MM.1S (cell line): Measurements from ENCODE around the gene CYP27C1.

Experiments used
- DNase-seq: peaks from one replicate; pipeline ENCODE4 v3.0.0-alpha.2; 2015
- H2AFZ ChIP-seq: fragments of 300-600 bp; sonication (generic); 2 replicates; pipeline ENCODE4 v1.6.0; 2016; ENCODE audit warnings: antibody characterized with exemption, low read length
- H3F3A ChIP-seq: fragments of 300-600 bp; sonication (generic); 2 replicates; pipeline ENCODE4 v1.6.1; 2016; ENCODE audit warnings: mild to moderate bottlenecking, antibody characterized with exemption, low read length, moderate library complexity, mixed read lengths; ENCODE audit not compliant: insufficient read depth
- H3K27ac ChIP-seq: fragments of 300-600 bp; sonication (generic); 2 replicates; pipeline ENCODE4 v1.5.1; 2016; ENCODE audit warnings: mild to moderate bottlenecking, low read length
- H3K27me3 ChIP-seq: fragments of 300-600 bp; sonication (generic); replicated peaks from 2 replicates; pipeline ENCODE4 v1.6.0; 2016; ENCODE audit warnings: low read length; ENCODE audit not compliant: insufficient read depth
- H3K36me3 ChIP-seq: fragments of 300-600 bp; sonication (generic); replicated peaks from 2 replicates; pipeline ENCODE4 v1.6.1; 2016; ENCODE audit warnings: mild to moderate bottlenecking, low read length, mixed read lengths; ENCODE audit not compliant: insufficient read depth
- H3K4me1 ChIP-seq: fragments of 300-600 bp; sonication (generic); 2 replicates; pipeline ENCODE4 v1.6.1; 2016; ENCODE audit warnings: low read length, mixed read lengths
- H3K4me2 ChIP-seq: fragments of 300-600 bp; sonication (generic); 2 replicates; pipeline ENCODE4 v1.6.0; 2016; ENCODE audit warnings: low read depth, low read length
- H3K4me3 ChIP-seq: fragments of 300-600 bp; sonication (generic); 2 replicates; pipeline ENCODE4 v1.5.1; 2016; ENCODE audit warnings: low read length, mixed read lengths
- H3K79me2 ChIP-seq: fragments of 300-600 bp; sonication (generic); 2 replicates; pipeline ENCODE4 v1.6.1; 2016; ENCODE audit warnings: mixed run types, low read length, mixed read lengths
- H3K9ac ChIP-seq: fragments of 300-600 bp; sonication (generic); 2 replicates; pipeline ENCODE4 v1.6.1; 2016; ENCODE audit warnings: low read length, mixed read lengths
- H3K9me2 ChIP-seq: fragments of 300-600 bp; sonication (generic); replicated peaks from 2 replicates; pipeline ENCODE4 v1.6.1; 2016; ENCODE audit warnings: mild to moderate bottlenecking, low read length, mixed read lengths; ENCODE audit not compliant: insufficient read depth
- H3K9me3 ChIP-seq: fragments of 300-600 bp; sonication (generic); replicated peaks from 2 replicates; pipeline ENCODE4 v1.6.1; 2016; ENCODE audit warnings: mild to moderate bottlenecking, low read length, mixed read lengths; ENCODE audit not compliant: insufficient read depth
- H4K20me1 ChIP-seq: fragments of 300-600 bp; sonication (generic); 2 replicates; pipeline ENCODE4 v1.6.1; 2016; ENCODE audit warnings: mild to moderate bottlenecking, low read length, moderate library complexity, mixed read lengths; ENCODE audit not compliant: insufficient read depth
- CTCF ChIP-seq: fragments of 300-600 bp; sonication (generic); IDR thresholded peaks from 2 replicates; pipeline ENCODE4 v1.5.1; 2016; ENCODE audit warnings: antibody characterized with exemption, low read length, mixed read lengths
- EZH2 ChIP-seq: fragments of 300-600 bp; sonication (generic); optimal IDR thresholded peaks from 2 replicates; pipeline ENCODE3; 2017; ENCODE audit warnings: low read depth, mild to moderate bottlenecking, antibody characterized with exemption, low read length, mixed read lengths
- EZH2phosphoT487 ChIP-seq: fragments of 300-600 bp; sonication (generic); IDR thresholded peaks from 2 replicates; pipeline ENCODE4 v1.6.1; 2018; ENCODE audit warnings: antibody characterized with exemption, low read length

Gene CYP27C1

GRCh38 chr2:127196549-127196948, 23.6 kb downstream of the CYP27C1 start:
- Histone ChIP-seq H3K4me2 (no peak overlapping the region), H3K27ac (no peak overlapping the region), H2AFZ (no peak overlapping the region), H3F3A (no peaks in the 10 kb centered on the region), H3K9ac (no peak overlapping the region), H3K79me2 (no peaks in the 10 kb centered on the region), H3K9me3 (no peaks in the 10 kb centered on the region), H3K4me1 (no peaks in the 10 kb centered on the region), H3K9me2 (no peaks in the 10 kb centered on the region), H3K4me3 (no peak overlapping the region), H4K20me1 (no peaks in the 10 kb centered on the region), H3K27me3 (0 out of 2 replicates have a peak, but pooled peaks cover 7% of the 10 kb centered on the region), H3K36me3 (no peaks in the 10 kb centered on the region)
- TF ChIP-seq EZH2 (no peak), CTCF (no peak), EZH2phosphoT487 (no peak)
- no peak for DNase-seq

- Histone ChIP-seq H3K27ac (no peak overlapping the region), H3K9me2 (no peaks in the 10 kb centered on the region), H3K9ac (no peak overlapping the region), H3K4me2 (no peak overlapping the region), H3K36me3 (no peaks in the 10 kb centered on the region), H3K27me3 (0 out of 2 replicates have a peak, but pooled peaks cover 7% of the 10 kb centered on the region), H2AFZ (no peak overlapping the region), H3K4me1 (no peaks in the 10 kb centered on the region), H4K20me1 (no peaks in the 10 kb centered on the region), H3F3A (no peaks in the 10 kb centered on the region), H3K79me2 (no peaks in the 10 kb centered on the region), H3K4me3 (no peak overlapping the region), H3K9me3 (no peaks in the 10 kb centered on the region)
- no peak for TF ChIP-seq EZH2
- TF ChIP-seq CTCF, result no peak
- no peak for TF ChIP-seq EZH2phosphoT487
- DNase-seq, result no peak
Measured at GRCh38 chr2:127195140-127196074, 24.7 kb downstream of the CYP27C1 start.

- no peak overlapping the region for H3K9ac ChIP-seq
- TF ChIP-seq CTCF (no peak), EZH2phosphoT487 (no peak), EZH2 (no peak)
- H3K4me1 ChIP-seq, result no peaks in the 10 kb centered on the region
- H3K27ac ChIP-seq, result no peak overlapping the region
- no peaks in the 10 kb centered on the region for H3K36me3 ChIP-seq
- no peak overlapping the region for H2AFZ ChIP-seq
- no peaks in the 10 kb centered on the region for H3F3A ChIP-seq
- 0 out of 2 replicates have a peak, but pooled peaks cover 7% of the 10 kb centered on the region for H3K27me3 ChIP-seq
- H3K79me2 ChIP-seq, result no peaks in the 10 kb centered on the region
- H4K20me1 ChIP-seq, result no peaks in the 10 kb centered on the region
- no peaks in the 10 kb centered on the region for H3K9me3 ChIP-seq
- DNase-seq, result no peak
- no peak overlapping the region for H3K4me2 ChIP-seq
- no peaks in the 10 kb centered on the region for H3K9me2 ChIP-seq
- H3K4me3 ChIP-seq, result no peak overlapping the region
Measured at GRCh38 chr2:127194447-127194846, 25.7 kb downstream of the CYP27C1 start.
